HEK293 (cell line): Measurements from ENCODE around the gene PRKG1.

Source experiments
- CTCF ChIA-PET: fragments of 350-600 bp; formaldehyde crosslinking; extraction: SDS; loops from one replicate; lab custom pipeline; 2021; ENCODE audit warnings: antibody characterized with exemption; lab: Yijun Ruan, JAX
- POLR2A ChIA-PET: fragments of 300-600 bp; formaldehyde crosslinking; extraction: SDS; loops from one replicate; lab custom pipeline; 2020; ENCODE audit warnings: antibody characterized with exemption, inconsistent platforms; lab: Yijun Ruan, JAX
- H3K27ac ChIP-seq: fragments of 200-500 bp; sonication (Bioruptor generic); 2 replicates; pipeline ENCODE4 v1.5.1; 2014; ENCODE audit warnings: low read depth, low read length, control low read depth, inconsistent platforms; ENCODE audit errors: extremely low read depth
- H3K36me3 ChIP-seq, 2 experiments: fragments of 200-500 bp in 1 of 2; sonication (Bioruptor generic) in 1 of 2; 1 replicate in 1 of 2; 2 replicates in 1 of 2; pipeline ENCODE4 v1.5.1; 2014 to 2017; ENCODE audit warnings: inconsistent platforms in 2 of 2, low read length in 2 of 2; ENCODE audit not compliant: control insufficient read depth in 2 of 2, insufficient read depth in 1 of 2
- H3K4me1 ChIP-seq: fragments of 200-500 bp; sonication (Bioruptor generic); 2 replicates; pipeline ENCODE4 v1.5.1; 2014; ENCODE audit warnings: mild to moderate bottlenecking, low read length, inconsistent platforms; ENCODE audit not compliant: control insufficient read depth, insufficient read depth
- H3K4me3 ChIP-seq: 2 replicates; pipeline ENCODE4 v1.5.1; 2011; ENCODE audit warnings: low read depth, mild to moderate bottlenecking, control low read depth, low read length, moderate library complexity
- H3K9me3 ChIP-seq: fragments of 200-500 bp; sonication (Bioruptor generic); 2 replicates; pipeline ENCODE4 v1.5.1; 2014; ENCODE audit warnings: low read depth, low read length, inconsistent platforms; ENCODE audit not compliant: control insufficient read depth, insufficient read depth
- MYNN ChIP-seq: fragments of 450-650 bp; formaldehyde crosslinking; IDR thresholded peaks from 2 replicates; pipeline ENCODE4 v1.5.1; 2016; ENCODE audit warnings: missing biosample characterization, missing genetic modification characterization, borderline replicate concordance
- TRIM28 ChIP-seq: IDR thresholded peaks from 2 replicates; pipeline ENCODE4 v1.6.1; 2011; ENCODE audit warnings: low read length, control low read depth, borderline replicate concordance
- YY1 ChIP-seq: fragments of 450-650 bp; formaldehyde crosslinking; IDR thresholded peaks from 2 replicates; pipeline ENCODE4 v1.5.1; 2018; ENCODE audit warnings: missing biosample characterization, missing genetic modification characterization
- ZNF10 ChIP-seq: fragments of 450-650 bp; formaldehyde crosslinking; IDR thresholded peaks from 2 replicates; pipeline ENCODE4 v1.5.1; 2017; ENCODE audit warnings: missing biosample characterization, missing genetic modification characterization
- ZNF146 ChIP-seq: fragments of 450-650 bp; formaldehyde crosslinking; IDR thresholded peaks from 2 replicates; pipeline ENCODE4 v1.5.1; 2016; ENCODE audit warnings: missing biosample characterization, missing genetic modification characterization
- ZNF148 ChIP-seq: fragments of 450-650 bp; formaldehyde crosslinking; IDR thresholded peaks from 2 replicates; pipeline ENCODE4 v1.5.0; 2017; ENCODE audit warnings: missing biosample characterization, missing genetic modification characterization, borderline replicate concordance
- ZNF155 ChIP-seq: fragments of 450-650 bp; formaldehyde crosslinking; IDR thresholded peaks from 2 replicates; pipeline ENCODE4 v1.5.1; 2016; ENCODE audit warnings: missing biosample characterization, missing genetic modification characterization
- ZNF16 ChIP-seq: fragments of 450-650 bp; formaldehyde crosslinking; IDR thresholded peaks from 2 replicates; pipeline ENCODE4 v1.5.1; 2016; ENCODE audit warnings: low read depth, missing biosample characterization, missing genetic modification characterization
- ZNF23 ChIP-seq: fragments of 450-650 bp; formaldehyde crosslinking; IDR thresholded peaks from 2 replicates; pipeline ENCODE4 v1.5.1; 2016; ENCODE audit warnings: missing biosample characterization, missing genetic modification characterization, borderline replicate concordance
- ZNF248 ChIP-seq: fragments of 450-650 bp; formaldehyde crosslinking; IDR thresholded peaks from 2 replicates; pipeline ENCODE4 v1.5.1; 2017; ENCODE audit warnings: missing biosample characterization, missing genetic modification characterization
- ZNF292 ChIP-seq: fragments of 450-650 bp; formaldehyde crosslinking; IDR thresholded peaks from 2 replicates; pipeline ENCODE4 v1.5.1; 2016; ENCODE audit warnings: low read depth, missing biosample characterization, missing genetic modification characterization, borderline replicate concordance
- ZNF324 ChIP-seq: fragments of 450-650 bp; formaldehyde crosslinking; IDR thresholded peaks from 2 replicates; pipeline ENCODE4 v1.5.1; 2016; ENCODE audit warnings: missing biosample characterization, missing genetic modification characterization
- ZNF426 ChIP-seq: fragments of 450-650 bp; formaldehyde crosslinking; IDR thresholded peaks from 2 replicates; pipeline ENCODE4 v1.5.1; 2017; ENCODE audit warnings: missing biosample characterization, missing genetic modification characterization, mild to moderate bottlenecking, inconsistent platforms, moderate library complexity
- ZNF473 ChIP-seq: fragments of 450-650 bp; formaldehyde crosslinking; IDR thresholded peaks from 2 replicates; pipeline ENCODE4 v1.5.1; 2017; ENCODE audit warnings: missing biosample characterization, missing genetic modification characterization
- ZNF510 ChIP-seq: fragments of 450-650 bp; formaldehyde crosslinking; IDR thresholded peaks from 2 replicates; pipeline ENCODE4 v1.5.1; 2018; ENCODE audit warnings: mild to moderate bottlenecking, missing genetic modification characterization, missing biosample characterization; ENCODE audit not compliant: insufficient replicate concordance
- ZNF513 ChIP-seq: fragments of 450-650 bp; IDR thresholded peaks from 2 replicates; pipeline ENCODE4 v1.5.1; 2018; ENCODE audit warnings: missing biosample characterization, missing genetic modification characterization
- ZNF548 ChIP-seq: fragments of 450-650 bp; formaldehyde crosslinking; IDR thresholded peaks from 2 replicates; pipeline ENCODE4 v1.5.1; 2016; ENCODE audit warnings: missing biosample characterization, missing genetic modification characterization
- ZNF600 ChIP-seq: fragments of 450-650 bp; formaldehyde crosslinking; IDR thresholded peaks from 2 replicates; pipeline ENCODE4 v1.5.1; 2016; ENCODE audit warnings: missing biosample characterization, missing genetic modification characterization
- ZNF660 ChIP-seq: fragments of 450-650 bp; IDR thresholded peaks from 2 replicates; pipeline ENCODE4 v1.5.1; 2018; ENCODE audit warnings: missing biosample characterization, mild to moderate bottlenecking, missing genetic modification characterization
- ZNF707 ChIP-seq: fragments of 450-650 bp; formaldehyde crosslinking; IDR thresholded peaks from 2 replicates; pipeline ENCODE4 v1.5.1; 2016; ENCODE audit warnings: missing biosample characterization, missing genetic modification characterization
- ZNF776 ChIP-seq: fragments of 450-650 bp; formaldehyde crosslinking; IDR thresholded peaks from 2 replicates; pipeline ENCODE4 v1.5.0; 2017; ENCODE audit warnings: missing biosample characterization, missing genetic modification characterization, borderline replicate concordance
- ZNF792 ChIP-seq: fragments of 450-650 bp; formaldehyde crosslinking; IDR thresholded peaks from 2 replicates; pipeline ENCODE4 v1.5.1; 2016; ENCODE audit warnings: missing biosample characterization, missing genetic modification characterization
- ZNF830 ChIP-seq: fragments of 450-650 bp; IDR thresholded peaks from 2 replicates; pipeline ENCODE4 v1.5.0; 2018; ENCODE audit warnings: missing biosample characterization, missing genetic modification characterization, low read depth, mild to moderate bottlenecking, moderate library complexity
- ZSCAN30 ChIP-seq: fragments of 450-650 bp; IDR thresholded peaks from 2 replicates; pipeline ENCODE4 v1.5.1; 2018; ENCODE audit warnings: missing biosample characterization, mild to moderate bottlenecking, missing genetic modification characterization, moderate library complexity
- ZSCAN4 ChIP-seq: fragments of 450-650 bp; formaldehyde crosslinking; IDR thresholded peaks from 2 replicates; pipeline ENCODE4 v1.5.1; 2017; ENCODE audit warnings: missing biosample characterization, missing genetic modification characterization
- TF ChIP-seq, protein P1 (sequence below): fragments of 450-650 bp; formaldehyde crosslinking; IDR thresholded peaks from 2 replicates; pipeline ENCODE4 v1.5.1; 2017; ENCODE audit warnings: missing biosample characterization, missing genetic modification characterization
- TF ChIP-seq, protein P2 (sequence below): fragments of 450-650 bp; formaldehyde crosslinking; IDR thresholded peaks from 2 replicates; pipeline ENCODE4 v1.5.1; 2016; ENCODE audit warnings: missing biosample characterization, missing genetic modification characterization, low read depth
- TF ChIP-seq, protein P3 (sequence below): fragments of 450-650 bp; formaldehyde crosslinking; IDR thresholded peaks from 2 replicates; pipeline ENCODE4 v1.5.1; 2016; ENCODE audit warnings: missing biosample characterization, missing genetic modification characterization

Gene PRKG1

GRCh38 chr10:52319926-52320325 lies 1245.6 kb downstream of the PRKG1 start:
- TF ChIP-seq ZNF148 (no peak), MYNN (no peak), ZNF248 (no peak), ZNF16 (tag by site-specific recombination) (no peak), ZNF600 (no peak), ZNF548 (tag by site-specific recombination) (no peak), ZNF155 (tag by site-specific recombination) (no peak), ZNF23 (tag by site-specific recombination) (no peak), ZNF513 (no peak), ZNF10 (tag by site-specific recombination) (no peak), ZNF146 (tag by site-specific recombination) (no peak), ZNF473 (tag by site-specific recombination) (no peak), ZNF660 (tag by site-specific recombination) (no peak), ZNF792 (tag by site-specific recombination) (no peak)
- TF ChIP-seq, protein P1, sequence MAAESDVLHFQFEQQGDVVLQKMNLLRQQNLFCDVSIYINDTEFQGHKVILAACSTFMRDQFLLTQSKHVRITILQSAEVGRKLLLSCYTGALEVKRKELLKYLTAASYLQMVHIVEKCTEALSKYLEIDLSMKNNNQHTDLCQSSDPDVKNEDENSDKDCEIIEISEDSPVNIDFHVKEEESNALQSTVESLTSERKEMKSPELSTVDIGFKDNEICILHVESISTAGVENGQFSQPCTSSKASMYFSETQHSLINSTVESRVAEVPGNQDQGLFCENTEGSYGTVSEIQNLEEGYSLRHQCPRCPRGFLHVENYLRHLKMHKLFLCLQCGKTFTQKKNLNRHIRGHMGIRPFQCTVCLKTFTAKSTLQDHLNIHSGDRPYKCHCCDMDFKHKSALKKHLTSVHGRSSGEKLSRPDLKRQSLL (tag by site-specific recombination), result no peak
- TF ChIP-seq, protein P2, sequence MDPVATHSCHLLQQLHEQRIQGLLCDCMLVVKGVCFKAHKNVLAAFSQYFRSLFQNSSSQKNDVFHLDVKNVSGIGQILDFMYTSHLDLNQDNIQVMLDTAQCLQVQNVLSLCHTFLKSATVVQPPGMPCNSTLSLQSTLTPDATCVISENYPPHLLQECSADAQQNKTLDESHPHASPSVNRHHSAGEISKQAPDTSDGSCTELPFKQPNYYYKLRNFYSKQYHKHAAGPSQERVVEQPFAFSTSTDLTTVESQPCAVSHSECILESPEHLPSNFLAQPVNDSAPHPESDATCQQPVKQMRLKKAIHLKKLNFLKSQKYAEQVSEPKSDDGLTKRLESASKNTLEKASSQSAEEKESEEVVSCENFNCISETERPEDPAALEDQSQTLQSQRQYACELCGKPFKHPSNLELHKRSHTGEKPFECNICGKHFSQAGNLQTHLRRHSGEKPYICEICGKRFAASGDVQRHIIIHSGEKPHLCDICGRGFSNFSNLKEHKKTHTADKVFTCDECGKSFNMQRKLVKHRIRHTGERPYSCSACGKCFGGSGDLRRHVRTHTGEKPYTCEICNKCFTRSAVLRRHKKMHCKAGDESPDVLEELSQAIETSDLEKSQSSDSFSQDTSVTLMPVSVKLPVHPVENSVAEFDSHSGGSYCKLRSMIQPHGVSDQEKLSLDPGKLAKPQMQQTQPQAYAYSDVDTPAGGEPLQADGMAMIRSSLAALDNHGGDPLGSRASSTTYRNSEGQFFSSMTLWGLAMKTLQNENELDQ (tag by site-specific recombination), result no peak
- POLR2A ChIA-PET, result no interaction called here
- Histone ChIP-seq H3K4me1 (no peaks in the 10 kb centered on the region), H3K27ac (no peak overlapping the region), H3K36me3 (peaks cover 0 to 4% of the 10 kb centered on the region in 2 experiments; a peak in 1 of 3 replicates), H3K4me3 (no peak overlapping the region), H3K9me3 (no peaks in the 10 kb centered on the region)
- CTCF ChIA-PET, result interaction anchor here (1.3 kb wide), 1 partner anchor 247 kb away, joined by 3 read pairs; no protein-coding TSS in a partner anchor

GRCh38 chr10:52322323-52322722 lies 1248.0 kb downstream of the PRKG1 start:
- no peak overlapping the region for H3K27ac ChIP-seq
- no peaks in the 10 kb centered on the region for H3K4me1 ChIP-seq
- H3K36me3 ChIP-seq, result no peaks in the 10 kb centered on the region
- H3K9me3 ChIP-seq, result no peaks in the 10 kb centered on the region
- CTCF ChIA-PET, result interaction anchor here (0.7 to 0.8 kb wide), 2 partner anchors 14 to 315 kb away, joined by 3 read pairs; no protein-coding TSS in a partner anchor
- H3K4me3 ChIP-seq, result no peak overlapping the region
- POLR2A ChIA-PET, result no interaction called here
- TF ChIP-seq ZSCAN30 (tag by site-specific recombination) (no peak), ZNF292 (no peak), ZNF707 (tag by site-specific recombination) (no peak), ZNF548 (tag by site-specific recombination) (no peak), ZSCAN4 (tag by site-specific recombination) (no peak), TRIM28 (no peak), ZNF830 (tag by site-specific recombination) (no peak), ZNF776 (tag by site-specific recombination) (no peak), ZNF510 (tag by site-specific recombination) (no peak), ZNF426 (tag by site-specific recombination) (no peak), ZNF324 (tag by site-specific recombination) (no peak), YY1 (tag by site-specific recombination) (no peak)
- TF ChIP-seq, protein P3, sequence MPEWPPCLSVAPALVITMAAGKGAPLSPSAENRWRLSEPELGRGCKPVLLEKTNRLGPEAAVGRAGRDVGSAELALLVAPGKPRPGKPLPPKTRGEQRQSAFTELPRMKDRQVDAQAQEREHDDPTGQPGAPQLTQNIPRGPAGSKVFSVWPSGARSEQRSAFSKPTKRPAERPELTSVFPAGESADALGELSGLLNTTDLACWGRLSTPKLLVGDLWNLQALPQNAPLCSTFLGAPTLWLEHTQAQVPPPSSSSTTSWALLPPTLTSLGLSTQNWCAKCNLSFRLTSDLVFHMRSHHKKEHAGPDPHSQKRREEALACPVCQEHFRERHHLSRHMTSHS (tag by site-specific recombination), result no peak
